Muscle layer of duodenum (tissue), 2 donors: Measurements from ENCODE around the gene ATP1B3.

Experiments used
- H3K27ac ChIP-seq: one replicate; pipeline ENCODE4 v1.7.0; 2013; ENCODE audit warnings: mild to moderate bottlenecking, low read length
- H3K27me3 ChIP-seq: one replicate; pipeline ENCODE4 v1.7.0; 2013; ENCODE audit warnings: low read depth, mild to moderate bottlenecking, control low read depth, low read length
- H3K36me3 ChIP-seq, 2 donors: one replicate each; pipeline ENCODE4 v1.7.0; 2013; ENCODE audit warnings: low read length in 2 of 2, control low read depth in 1 of 2, mild to moderate bottlenecking in 1 of 2; ENCODE audit not compliant: insufficient read depth in 2 of 2, control insufficient read depth in 1 of 2
- H3K4me1 ChIP-seq, 2 donors: one replicate each; pipeline ENCODE4 v1.7.0; 2013; ENCODE audit warnings: low read length in 2 of 2, mild to moderate bottlenecking in 2 of 2, control low read depth in 1 of 2, moderate library complexity in 1 of 2; ENCODE audit not compliant: insufficient read depth in 2 of 2, control insufficient read depth in 1 of 2
- H3K4me3 ChIP-seq, 2 donors: one replicate each; pipeline ENCODE4 v1.7.0; 2013; ENCODE audit warnings: low read length in 2 of 2, low read depth in 1 of 2, mild to moderate bottlenecking in 1 of 2
- H3K9me3 ChIP-seq, 2 donors: one replicate each; pipeline ENCODE4 v1.7.0; 2013; ENCODE audit warnings: low read length in 2 of 2, control low read depth in 1 of 2, mild to moderate bottlenecking in 1 of 2; ENCODE audit not compliant: control insufficient read depth in 1 of 2
- donor health status: healthy.

ATP1B3 gene

GRCh38 chr3:141862279-141862816 lies 14.1 kb upstream of the ATP1B3 start:
- Histone ChIP-seq H3K4me3 (no peak overlapping the region), H3K27me3 (no peaks in the 10 kb centered on the region), H3K36me3 (no peaks in the 10 kb centered on the region), H3K27ac (no peak overlapping the region), H3K4me1 (no peaks in the 10 kb centered on the region), H3K9me3 (no peaks in the 10 kb centered on the region)

GRCh38 chr3:141863491-141863890 lies 13.0 kb upstream of the ATP1B3 start:
- H3K4me1 ChIP-seq = no peaks in the 10 kb centered on the region
- no peak overlapping the region for H3K4me3 ChIP-seq
- no peak overlapping the region for H3K27ac ChIP-seq
- no peaks in the 10 kb centered on the region for H3K9me3 ChIP-seq
- no peaks in the 10 kb centered on the region for H3K36me3 ChIP-seq
- no peaks in the 10 kb centered on the region for H3K27me3 ChIP-seq

DNA sequence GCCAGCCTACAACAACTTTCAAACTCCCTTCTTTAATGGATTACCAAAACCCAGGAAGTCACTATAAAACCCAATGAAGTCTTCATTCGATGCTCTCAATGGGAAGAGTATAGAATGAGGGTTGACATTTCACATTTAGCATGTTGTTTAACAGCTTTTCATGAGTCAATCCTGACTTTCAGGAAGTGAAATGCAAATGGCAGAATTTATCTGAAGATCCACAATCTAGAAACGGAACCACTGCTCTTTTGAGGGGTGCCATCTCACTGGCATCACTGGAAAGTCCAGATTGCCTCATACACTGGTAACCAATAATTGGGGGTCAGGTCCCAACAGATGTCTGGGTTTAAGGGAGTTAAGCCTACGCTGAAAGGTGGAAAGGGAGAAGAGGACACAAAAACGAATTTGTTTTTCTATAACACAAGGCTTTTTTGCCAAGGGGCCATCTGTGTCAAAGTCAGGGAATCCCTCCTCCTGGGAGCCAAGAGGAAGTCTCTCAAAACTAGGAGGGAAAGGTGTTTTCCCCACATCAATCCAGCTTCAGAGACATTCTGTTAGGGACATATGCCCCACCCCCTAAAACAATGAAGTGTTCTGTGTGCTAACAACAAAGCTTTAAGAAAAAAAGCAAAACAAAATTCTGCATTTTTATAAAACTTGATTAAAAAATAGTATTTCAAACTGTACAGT lies 12.0 kb upstream of the ATP1B3 start:
- H3K4me1 ChIP-seq = no peaks in the 10 kb centered on the region
- no peak overlapping the region for H3K27ac ChIP-seq
- H3K27me3 ChIP-seq = no peaks in the 10 kb centered on the region
- no peak overlapping the region for H3K4me3 ChIP-seq
- no peaks in the 10 kb centered on the region for H3K36me3 ChIP-seq
- H3K9me3 ChIP-seq = no peaks in the 10 kb centered on the region

GRCh38 chr3:141865101-141865500 lies 11.3 kb upstream of the ATP1B3 start:
- Histone ChIP-seq H3K4me3 (no peak overlapping the region), H3K27ac (no peak overlapping the region), H3K4me1 (no peaks in the 10 kb centered on the region), H3K27me3 (no peaks in the 10 kb centered on the region), H3K9me3 (no peaks in the 10 kb centered on the region), H3K36me3 (no peaks in the 10 kb centered on the region)

DNA sequence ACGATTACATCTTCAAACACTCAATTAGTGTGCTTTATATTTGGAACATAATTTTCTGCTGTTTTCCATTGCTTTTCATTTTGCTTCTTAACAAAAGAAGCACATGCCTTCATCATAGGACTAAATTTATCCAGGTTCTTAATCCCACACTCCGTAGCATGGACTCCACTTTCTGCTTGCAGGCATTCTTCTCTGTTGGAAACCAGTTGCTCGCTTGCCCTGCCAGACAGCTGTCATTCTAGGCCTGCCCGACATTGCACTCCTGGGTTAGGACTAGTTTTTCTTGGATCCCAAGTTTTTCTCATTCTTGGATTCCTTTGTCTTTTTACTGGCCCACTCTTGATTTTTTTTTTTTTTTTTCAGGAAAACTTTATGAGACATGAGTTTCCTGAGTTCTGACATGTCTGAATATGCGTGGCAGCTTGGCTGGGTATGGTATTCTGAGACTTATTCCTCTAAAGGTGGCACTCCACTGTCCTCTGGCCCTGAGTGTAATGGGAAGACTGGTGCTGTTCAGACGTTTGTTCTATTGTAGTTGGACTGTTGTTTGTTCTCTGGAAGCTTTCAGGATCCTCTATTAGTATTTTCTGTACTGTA lies 6.3 kb upstream of the ATP1B3 start:
- no peak overlapping the region for H3K4me3 ChIP-seq
- no peak overlapping the region for H3K27ac ChIP-seq
- peaks cover 0 to 4% of the 10 kb centered on the region in 2 donors for H3K4me1 ChIP-seq

DNA sequence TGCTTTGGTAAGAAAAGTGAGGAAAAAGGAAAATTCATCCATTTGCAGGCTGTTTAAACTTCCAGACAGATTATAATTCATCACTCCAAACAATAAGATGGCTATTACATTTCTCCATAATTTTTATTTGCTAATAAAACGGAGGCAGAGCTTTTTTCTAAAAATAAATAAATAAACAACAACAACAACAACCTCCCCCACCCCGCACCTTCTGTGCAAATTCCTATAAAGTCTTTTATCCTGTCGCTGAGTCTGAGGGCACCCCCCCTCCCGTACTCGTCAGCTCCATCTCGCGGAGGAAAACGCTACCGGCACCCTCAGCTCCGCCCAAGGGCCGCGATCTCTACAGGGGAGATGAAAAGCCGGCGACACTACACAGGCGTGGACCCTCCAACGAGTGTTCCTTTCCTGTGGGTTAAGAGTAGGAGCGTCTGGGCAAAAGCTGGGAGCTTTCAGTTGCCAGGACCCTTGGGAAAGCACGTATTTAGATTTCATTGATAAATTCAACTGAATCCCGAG lies 1.0 kb upstream of the ATP1B3 start:
- peak overlapping the region; percentile 95 for H3K27ac ChIP-seq
- H3K4me1 ChIP-seq = peaks cover 0 to 22% of the 10 kb centered on the region in 2 donors
- no peaks in the 10 kb centered on the region for H3K9me3 ChIP-seq
- H3K36me3 ChIP-seq = peaks cover 0 to 11% of the 10 kb centered on the region in 2 donors
- H3K4me3 ChIP-seq = peak overlapping the region; percentile 81 to 90
- no peaks in the 10 kb centered on the region for H3K27me3 ChIP-seq

More for the DNA sequence above, 6.3 kb upstream of the ATP1B3 start:
- Histone ChIP-seq H3K36me3 (no peaks in the 10 kb centered on the region), H3K9me3 (no peaks in the 10 kb centered on the region), H3K27me3 (no peaks in the 10 kb centered on the region)

DNA sequence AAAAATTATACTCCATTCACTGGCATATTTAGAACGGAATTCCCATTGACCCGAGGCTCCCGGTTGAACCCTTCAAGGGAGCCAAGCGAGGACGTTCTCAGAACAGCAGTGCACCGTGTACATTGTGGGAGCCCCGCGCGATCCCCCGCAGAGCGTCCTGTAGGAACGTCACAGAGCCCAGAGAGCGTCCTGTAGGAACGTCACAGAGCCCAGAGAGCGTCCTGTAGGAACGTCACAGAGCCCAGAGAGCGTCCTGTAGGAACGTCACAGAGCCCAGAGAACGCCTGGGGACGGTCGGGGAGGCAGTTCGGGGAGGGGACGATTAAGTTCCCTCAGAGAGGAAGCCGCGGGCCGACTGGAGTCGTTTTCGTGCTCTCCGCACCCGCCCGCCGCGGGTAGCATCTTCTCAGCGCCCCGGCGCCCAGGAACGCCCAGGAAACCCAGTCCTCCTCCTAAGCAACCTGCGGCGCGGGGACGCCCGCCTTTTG lies 506 bp upstream of the ATP1B3 start:
- Histone ChIP-seq H3K27me3 (no peaks in the 10 kb centered on the region), H3K27ac (peak overlapping the region; percentile 95), H3K36me3 (peaks cover 0 to 11% of the 10 kb centered on the region in 2 donors), H3K4me3 (peak overlapping the region; percentile 81 to 90), H3K9me3 (no peaks in the 10 kb centered on the region), H3K4me1 (peaks cover 0 to 22% of the 10 kb centered on the region in 2 donors)

DNA sequence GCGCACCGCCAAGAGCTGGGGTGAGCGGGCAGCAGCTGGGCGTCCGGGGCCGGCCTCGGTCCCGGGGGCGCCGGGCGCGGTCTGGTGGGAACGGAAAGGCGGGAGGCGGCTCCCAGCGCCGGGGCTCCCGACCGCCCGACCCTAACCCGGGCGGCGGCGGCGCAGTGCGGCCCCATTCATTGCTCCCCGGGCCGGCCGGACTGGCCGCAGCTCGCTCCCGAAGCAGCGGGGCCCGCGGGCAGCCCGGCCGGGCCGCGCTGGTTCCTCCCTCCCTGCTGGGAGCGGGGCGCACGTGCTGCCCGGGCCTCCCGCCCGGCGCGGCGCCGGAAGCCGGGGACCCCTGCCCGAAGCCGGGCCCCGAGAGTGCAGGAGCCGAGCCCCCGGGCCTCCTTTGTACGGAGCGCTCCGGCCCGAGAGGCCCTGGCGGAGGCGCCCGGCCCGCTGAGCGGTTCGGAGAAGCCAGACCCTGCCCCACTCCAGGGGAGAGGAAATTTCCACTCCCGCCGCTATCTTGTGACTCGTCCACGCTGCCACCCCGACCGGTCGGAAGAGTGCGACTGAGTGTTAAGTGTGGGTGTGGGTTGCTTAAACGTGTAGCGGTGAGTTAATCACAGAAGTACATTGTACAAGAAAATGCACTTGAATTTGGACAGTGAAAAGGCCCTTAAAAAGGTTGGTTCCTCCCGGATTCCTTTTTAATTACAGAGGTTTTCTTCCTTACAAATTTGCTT lies 613 bp downstream of the ATP1B3 start:
- H3K4me3 ChIP-seq = peak overlapping the region; percentile 81 to 90
- peaks cover 0 to 22% of the 10 kb centered on the region in 2 donors for H3K4me1 ChIP-seq
- no peaks in the 10 kb centered on the region for H3K9me3 ChIP-seq
- H3K27me3 ChIP-seq = no peaks in the 10 kb centered on the region
- peaks cover 0 to 11% of the 10 kb centered on the region in 2 donors for H3K36me3 ChIP-seq
- H3K27ac ChIP-seq = peak overlapping the region; percentile 91

GRCh38 chr3:141877911-141878310 lies 1.5 kb downstream of the ATP1B3 start:
- Histone ChIP-seq H3K27me3 (no peaks in the 10 kb centered on the region), H3K4me1 (peaks cover 0 to 22% of the 10 kb centered on the region in 2 donors), H3K36me3 (peaks cover 0 to 11% of the 10 kb centered on the region in 2 donors), H3K4me3 (peak overlapping the region; percentile 81 to 90), H3K27ac (peak overlapping the region; percentile 91), H3K9me3 (no peaks in the 10 kb centered on the region)

- H3K9me3 ChIP-seq = no peaks in the 10 kb centered on the region
- H3K36me3 ChIP-seq = peaks cover 0 to 11% of the 10 kb centered on the region in 2 donors
- no peaks in the 10 kb centered on the region for H3K27me3 ChIP-seq
- H3K4me3 ChIP-seq = peak overlapping the region; percentile 81 to 90
- H3K27ac ChIP-seq = peak overlapping the region; percentile 91
- peaks cover 0 to 22% of the 10 kb centered on the region in 2 donors for H3K4me1 ChIP-seq
These were observed 1.9 kb downstream of the ATP1B3 start for GRCh38 chr3:141878326-141878725.

GRCh38 chr3:141878817-141879216 lies 2.4 kb downstream of the ATP1B3 start:
- H3K36me3 ChIP-seq = peaks cover 0 to 11% of the 10 kb centered on the region in 2 donors
- H3K9me3 ChIP-seq = no peaks in the 10 kb centered on the region
- H3K27me3 ChIP-seq = no peaks in the 10 kb centered on the region
- H3K4me3 ChIP-seq = peak overlapping the region; percentile 81 to 90
- H3K27ac ChIP-seq = no peak overlapping the region
- peaks cover 0 to 22% of the 10 kb centered on the region in 2 donors for H3K4me1 ChIP-seq
